GM21737 (cell line): ENCODE measurements around the gene SSR2.
"Not testable (repeated sequence)": the region's sequence is repeated elsewhere in the genome, so short reads cannot be mapped to it uniquely, and the experiment has no call there.

Experiments used
- ATAC-seq: cut with Tn5 transposase; IDR thresholded peaks from one replicate; pipeline ENCODE4 v1.9.1; 2021; ENCODE audit warnings: mild to moderate bottlenecking, moderate library complexity; ENCODE audit not compliant: unreplicated experiment

The SSR2 gene

GRCh38 chr1:155996166-155996565, 24.6 kb downstream of the SSR2 start:
- ATAC-seq = no peak

GRCh38 chr1:155993595-155993994, 27.2 kb downstream of the SSR2 start:
- ATAC-seq = no peak

GRCh38 chr1:155990005-155990739, 30.6 kb downstream of the SSR2 start:
- ATAC-seq = no peak

GRCh38 chr1:155989242-155990004, 31.3 kb downstream of the SSR2 start:
- ATAC-seq = peak; percentile 57

DNA sequence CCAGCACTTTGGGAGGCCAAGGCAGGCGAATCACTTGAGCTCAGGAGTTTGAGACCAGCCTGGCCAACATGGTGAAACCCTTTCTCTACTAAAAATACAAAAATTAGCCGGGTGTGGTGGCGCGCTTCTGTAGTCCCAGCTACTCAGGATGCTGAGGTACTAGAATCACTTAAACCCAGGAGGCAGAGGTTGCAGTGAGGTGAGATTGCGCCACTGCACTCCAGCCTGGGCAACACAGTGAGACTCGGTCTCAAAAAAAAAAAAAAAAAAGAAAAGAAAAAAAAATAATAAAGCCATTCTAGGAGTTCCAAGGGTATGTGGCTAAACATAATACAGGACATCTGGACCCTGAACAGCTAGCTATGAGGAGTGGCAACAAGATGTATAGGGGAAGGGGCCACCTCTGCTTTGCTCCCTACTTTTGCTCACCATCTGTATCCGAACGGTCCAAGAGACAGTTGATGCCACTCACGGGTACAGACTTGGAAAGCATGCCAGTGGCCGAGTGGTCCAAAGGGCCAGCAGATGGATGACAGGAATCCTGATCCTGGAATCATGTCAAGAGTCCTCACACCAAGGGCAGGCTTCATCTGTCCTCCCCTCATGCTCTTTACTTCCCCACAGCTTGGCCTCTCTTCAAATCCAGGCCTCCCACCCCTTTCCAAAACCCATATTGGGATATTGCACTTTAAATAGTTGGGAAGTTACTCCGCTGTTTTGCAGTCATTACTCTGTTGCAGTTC, 35.7 kb downstream of the SSR2 start:
- ATAC-seq = not testable (repeated sequence)

- no peak for ATAC-seq
Observed at GRCh38 chr1:155984341-155984740, 36.4 kb downstream of the SSR2 start.

- ATAC-seq = no peak
Observed at GRCh38 chr1:155983191-155984024, 37.3 kb downstream of the SSR2 start.

- ATAC-seq = no peak
Observed at GRCh38 chr1:155982106-155982505, 38.6 kb downstream of the SSR2 start.

DNA sequence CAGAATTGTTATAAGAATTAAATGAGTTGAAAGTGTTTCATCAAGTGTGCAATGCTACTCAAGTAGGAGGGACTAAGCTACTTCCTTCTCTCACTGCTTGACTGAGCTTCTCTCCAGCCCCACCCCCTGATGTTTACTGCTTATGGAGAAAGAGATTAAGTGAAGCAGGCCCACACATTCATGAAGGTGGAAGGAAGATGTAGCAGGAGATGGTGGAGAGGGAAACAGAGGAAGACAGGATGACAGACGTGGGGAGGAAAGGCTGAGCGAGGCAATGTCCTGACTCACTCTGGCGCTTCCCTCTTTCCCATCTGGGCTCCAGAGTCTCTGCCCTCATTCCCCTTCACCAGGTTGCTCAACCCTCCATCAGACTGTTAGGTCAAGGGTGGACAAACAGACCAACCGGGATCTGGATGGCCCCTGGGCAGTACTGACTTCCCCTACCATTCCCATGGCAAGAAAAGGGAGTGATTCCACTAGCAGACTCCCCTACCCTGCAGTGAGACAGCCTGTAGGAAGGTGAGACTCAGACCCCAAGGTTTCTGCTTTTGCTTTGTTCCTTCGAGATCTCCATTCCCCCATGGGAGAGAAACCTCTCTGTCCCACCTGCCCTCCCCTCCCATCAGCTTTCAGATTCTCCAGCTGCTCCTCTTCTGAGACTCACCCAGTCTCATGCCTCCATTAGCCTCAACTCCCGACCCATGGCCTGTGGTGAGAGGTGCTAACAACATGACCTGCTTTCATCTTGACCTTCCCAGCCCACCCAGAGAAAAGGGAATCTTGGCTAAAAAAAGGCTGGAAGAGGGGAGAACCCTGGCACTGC, 39.3 kb downstream of the SSR2 start:
- no peak for ATAC-seq

DNA sequence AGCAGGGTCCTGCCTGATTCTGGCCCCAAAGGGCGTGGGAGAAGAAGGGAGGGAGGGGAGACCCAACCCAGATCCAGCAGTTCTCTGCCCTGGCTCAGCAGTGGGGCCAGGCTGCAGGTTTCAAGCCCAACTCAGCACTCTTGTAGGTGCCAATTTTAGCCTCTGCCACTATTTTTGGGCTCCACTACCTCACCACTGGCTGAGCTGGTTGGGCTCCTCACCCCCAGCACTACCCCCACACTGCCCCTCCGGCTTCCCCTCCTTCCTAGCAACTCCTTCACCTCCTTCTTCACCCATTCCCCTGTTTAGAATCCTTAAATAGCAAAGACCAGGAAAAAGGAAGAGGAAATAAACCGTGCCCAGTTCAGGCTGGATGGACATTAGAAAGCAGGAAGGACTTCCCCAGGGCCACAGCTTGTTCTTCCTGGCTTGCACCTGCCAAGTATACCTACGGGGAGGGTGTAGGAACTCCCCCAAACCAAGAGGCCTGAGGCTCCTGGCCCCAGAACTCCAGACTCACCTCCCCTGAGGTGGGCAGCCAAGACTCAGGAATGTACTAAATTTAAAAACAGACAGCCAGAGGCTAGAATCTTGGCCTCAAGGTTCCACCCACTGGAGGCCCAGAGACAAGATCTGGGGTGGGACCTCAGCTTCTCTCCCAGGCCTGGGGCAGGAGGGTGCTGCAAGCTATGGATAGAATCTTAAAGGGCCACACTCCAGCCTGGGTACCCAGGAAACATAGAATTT, 41.0 kb downstream of the SSR2 start:
- ATAC-seq = no peak

DNA sequence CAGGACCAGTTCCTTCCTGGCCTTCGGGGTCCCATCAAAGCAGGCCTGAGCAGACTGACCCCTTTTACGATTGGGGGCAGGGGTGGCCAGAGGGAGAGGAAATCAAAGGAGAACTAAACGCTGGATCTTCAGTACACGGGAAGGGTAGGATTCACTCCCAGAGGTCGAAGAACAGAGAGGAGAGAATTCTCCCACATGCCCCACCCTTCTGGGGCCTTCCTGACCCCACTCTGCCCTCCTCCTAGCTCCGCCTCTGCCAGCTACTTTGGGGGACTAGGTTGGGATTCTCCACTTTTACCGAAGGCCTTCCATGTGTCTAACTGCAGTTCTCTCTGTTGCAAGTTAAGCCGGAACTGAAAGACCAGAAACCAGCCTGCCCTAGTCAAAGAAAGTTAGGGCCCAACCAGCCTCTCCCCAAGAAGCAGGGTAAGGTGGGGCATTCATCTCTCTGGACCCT, 41.8 kb downstream of the SSR2 start:
- ATAC-seq = no peak

DNA sequence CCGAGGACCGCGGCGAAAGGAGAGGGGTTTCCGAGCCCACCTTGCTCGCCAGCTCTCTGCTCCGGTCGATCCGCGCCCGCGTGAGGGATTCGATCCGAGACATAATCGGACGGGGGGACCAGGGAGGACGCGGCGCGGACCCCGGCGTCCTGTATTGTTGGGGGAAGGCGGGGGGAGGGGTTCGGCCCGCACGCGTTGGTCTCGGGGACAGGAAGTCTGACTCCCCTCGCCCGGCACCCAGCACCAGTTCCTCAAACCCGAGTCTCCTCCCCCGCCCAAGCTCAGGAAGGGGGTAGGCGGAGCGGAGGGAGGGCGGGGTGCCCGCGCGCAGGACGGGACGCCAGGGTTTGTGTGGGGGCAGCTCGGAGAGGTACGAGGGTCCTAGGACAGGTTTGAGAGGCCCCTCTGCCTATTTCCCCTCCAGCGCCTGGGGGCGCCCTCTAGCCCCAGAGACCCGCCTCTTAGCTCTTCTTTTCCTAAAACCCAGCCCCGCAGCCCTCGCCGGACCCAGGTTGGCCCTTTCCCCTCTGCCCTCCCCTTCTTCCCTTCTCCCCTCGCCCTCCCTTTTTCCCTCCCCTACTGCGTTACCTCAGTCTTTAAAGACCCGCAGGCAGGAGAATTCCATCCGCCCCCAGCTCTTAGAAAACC, 42.3 kb downstream of the SSR2 start, which contains the start of gene ARHGEF2:
TSS of gene ARHGEF2 (minus strand) at position 223 of the 648 bp plus-strand sequence. CDS start at position 103, 120 bp downstream.
- ATAC-seq = peak; percentile 59

DNA sequence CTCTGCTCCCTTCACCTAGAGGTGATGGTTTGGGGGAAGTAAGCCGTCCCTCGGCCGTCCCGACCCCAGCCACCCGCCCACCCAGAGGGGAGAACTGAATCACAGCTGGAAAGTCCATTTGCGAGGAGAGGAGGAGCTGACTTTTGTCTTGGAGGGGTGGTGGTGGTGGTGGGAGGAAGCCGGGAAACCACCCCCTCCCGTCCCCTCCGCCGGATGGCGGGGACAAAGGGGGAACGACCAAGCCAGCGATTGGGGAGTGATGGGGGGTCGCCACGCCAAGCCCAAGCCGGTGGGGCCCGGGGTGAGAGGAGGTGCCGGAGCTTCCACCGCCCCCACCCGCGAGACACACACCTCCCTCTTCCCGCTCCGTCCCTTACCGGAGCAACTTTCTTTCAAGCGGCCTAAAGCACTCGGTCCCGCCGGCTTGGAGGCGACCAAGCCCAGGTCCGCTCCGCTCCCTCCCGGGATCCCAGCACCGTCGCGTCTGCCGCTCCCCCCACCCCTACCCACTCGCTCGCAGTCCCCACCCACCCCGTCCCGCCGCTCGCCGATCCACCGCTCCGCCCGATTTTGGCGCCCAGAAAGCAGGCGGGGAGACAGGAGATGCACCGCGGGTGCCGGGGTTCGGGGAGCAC, 42.9 kb downstream of the SSR2 start:
- no peak for ATAC-seq

GRCh38 chr1:155976913-155977689, 43.6 kb downstream of the SSR2 start:
- no peak for ATAC-seq

DNA sequence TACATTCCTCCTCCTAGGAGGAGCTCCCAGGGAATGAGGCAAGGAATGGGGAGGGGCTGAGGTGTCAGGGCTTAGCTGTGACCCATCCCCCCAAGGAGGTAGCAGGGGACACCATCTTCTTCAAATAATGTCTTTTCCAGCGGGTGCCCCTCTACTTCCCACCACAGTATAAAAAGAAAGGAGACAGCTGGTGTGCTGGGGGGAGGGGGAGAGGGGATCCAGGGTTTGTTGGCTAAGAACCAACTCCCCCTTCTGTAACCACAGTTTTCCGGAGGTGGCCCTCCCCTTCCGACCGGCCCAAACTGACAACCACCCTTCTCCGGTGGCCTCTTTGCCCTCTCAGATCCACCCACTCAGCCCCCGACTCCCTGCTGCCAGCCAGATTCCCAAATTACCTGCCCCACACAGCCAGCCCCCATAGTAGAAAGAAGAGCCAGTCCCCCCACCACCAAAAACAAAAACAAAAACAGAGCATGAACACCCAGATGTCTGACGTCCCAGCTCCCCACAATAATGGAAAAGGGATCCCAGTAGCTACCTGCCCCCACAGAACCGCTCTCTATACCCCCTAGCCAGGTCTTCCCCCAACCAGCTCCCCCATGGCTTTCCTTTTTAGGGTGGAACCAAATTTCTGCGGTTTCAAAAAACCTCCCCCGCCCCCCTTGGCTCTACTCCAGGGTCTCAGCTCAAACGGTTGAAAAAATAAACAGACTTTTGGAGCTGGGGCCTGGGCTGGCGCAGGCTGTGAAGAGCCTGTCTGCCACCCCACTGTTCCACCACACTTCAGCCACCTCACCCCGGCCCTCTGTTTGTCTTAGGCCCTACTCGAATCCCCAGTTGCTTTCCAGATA, 44.5 kb downstream of the SSR2 start:
- no peak for ATAC-seq

DNA sequence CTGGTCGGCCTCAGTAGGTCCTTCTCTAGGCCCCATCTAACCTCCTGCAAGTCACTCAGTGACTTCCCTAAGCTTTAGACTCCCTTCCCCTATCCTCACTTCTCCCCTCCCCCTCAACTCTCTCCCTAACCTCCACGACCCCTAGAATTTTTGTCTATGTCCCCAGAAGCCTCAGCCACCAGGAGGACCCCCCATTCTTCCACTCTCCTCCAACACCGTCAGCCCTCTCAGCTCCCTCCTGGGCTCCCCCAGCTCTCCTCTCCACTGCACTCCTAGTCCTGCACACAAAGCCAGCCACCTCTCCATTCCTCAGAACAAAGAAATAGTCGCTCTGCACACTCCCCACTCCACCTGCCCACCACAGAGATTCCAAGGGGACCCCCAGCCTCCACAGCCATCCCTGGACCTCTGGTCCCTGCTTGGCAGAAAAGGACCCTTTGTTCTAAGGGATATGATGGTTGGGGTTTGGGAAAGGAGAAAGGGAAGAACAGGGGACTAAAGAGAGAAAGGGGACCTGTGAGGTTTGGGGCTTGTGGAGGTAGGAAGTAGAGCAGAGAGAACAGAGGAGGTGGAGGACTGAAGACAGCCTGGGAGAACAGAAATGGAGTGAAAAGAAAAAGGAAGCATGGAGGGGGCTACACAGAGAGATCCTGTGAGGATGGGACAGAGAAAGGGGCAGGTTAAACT, 45.2 kb downstream of the SSR2 start:
- ATAC-seq = no peak
